Measurements from ENCODE around the gene KIFC3. TPM values are rescaled to one million over a fixed set of nuclear protein-coding genes. Genes with fewer than 3 reads are reported as not detected.
A peak's percentile ranks its signal among the peaks of the same experiment; 100 is the strongest.

KIFC3 gene
- polyA plus RNA-seq, 4 donors = 43.6 to 86.5 (median 69.3) TPM

DNA sequence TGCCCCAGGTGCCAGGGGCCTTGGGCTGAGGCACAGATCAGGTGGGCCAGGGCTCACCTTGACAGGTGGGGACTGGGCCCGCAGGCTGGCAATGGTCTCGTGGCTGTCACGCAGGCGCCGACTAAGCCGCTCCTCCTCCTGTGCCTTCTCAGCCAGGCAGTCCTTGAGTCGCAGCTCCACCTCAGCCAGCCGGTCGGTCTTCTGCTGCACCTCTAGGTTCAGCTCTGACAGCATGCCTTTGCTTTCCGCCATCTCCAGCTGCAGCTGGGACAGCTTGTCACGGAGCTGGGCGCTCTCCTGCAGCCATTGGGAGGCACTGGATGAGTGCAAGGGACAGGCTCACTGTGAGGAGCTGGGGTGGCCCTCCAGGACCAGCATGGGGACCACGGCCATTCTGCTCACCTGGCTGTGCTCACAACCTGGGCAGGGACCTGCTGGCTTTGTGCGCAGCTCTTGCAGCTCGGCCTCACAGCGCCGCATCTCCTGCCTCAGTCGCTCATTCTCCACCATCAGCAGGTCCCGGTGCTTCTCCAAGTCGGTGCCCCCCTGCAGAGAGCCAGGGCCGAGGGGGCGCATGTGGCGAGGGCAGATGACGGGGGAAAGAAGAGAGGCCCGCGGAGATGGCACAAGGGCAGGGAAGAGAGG, 31.0 kb downstream of the KIFC3 start:
- no peak for DNase-seq (ENCODE audit: low read depth in 4 of 4, low spot score in 2 of 4)

DNA sequence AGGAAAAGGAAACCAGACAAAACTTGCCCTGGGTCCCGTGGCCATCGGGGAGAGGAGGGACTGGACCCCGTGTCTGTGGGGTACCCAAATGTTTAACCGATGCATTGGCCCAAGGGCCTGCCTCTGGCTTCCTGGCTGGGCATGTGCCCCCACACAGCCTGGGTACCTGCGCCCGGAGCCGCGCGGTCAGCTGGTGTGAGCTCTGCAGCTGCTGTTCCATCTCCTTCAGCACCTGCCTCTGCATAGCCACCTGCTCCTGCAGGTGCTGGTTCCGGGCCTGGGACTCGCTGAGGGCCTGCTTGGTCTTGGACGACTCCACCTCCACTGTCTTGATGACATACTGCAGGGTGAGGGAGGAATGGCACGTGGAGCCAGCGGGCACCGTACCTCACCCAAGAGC, 31.9 kb downstream of the KIFC3 start:
- no peak for DNase-seq (ENCODE audit: low read depth in 4 of 4, low spot score in 2 of 4)

DNA sequence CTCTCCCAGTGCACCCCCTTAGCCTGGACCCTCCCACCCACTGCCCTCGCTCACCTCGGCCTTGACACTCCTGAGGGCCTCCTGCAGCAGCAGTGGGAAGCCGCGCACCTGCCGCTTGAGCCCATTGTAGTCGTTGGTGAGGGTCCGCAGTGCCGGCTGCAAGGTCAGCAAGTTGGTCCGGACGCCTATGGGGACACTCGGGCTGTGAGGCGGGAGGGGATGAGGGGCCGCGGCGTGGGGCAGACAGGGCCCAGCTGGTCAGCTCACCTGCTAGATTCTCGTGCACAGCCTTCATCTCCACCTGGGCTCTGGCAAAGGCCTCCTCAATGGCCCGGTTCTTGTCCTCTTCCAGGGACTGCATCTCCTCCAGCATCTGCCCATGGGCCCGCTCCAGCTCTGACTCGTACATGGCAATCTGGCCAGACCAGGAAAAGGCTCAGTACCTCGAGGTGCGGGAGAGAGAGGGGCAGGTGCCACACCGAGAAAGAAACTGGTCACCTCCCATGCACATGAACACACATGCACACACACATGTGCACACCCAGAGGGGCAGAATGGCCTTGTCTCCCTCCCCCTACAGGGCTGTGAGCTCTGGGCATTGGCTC, 32.6 kb downstream of the KIFC3 start:
- no peak for DNase-seq (ENCODE audit: low read depth in 4 of 4, low spot score in 2 of 4)

DNA sequence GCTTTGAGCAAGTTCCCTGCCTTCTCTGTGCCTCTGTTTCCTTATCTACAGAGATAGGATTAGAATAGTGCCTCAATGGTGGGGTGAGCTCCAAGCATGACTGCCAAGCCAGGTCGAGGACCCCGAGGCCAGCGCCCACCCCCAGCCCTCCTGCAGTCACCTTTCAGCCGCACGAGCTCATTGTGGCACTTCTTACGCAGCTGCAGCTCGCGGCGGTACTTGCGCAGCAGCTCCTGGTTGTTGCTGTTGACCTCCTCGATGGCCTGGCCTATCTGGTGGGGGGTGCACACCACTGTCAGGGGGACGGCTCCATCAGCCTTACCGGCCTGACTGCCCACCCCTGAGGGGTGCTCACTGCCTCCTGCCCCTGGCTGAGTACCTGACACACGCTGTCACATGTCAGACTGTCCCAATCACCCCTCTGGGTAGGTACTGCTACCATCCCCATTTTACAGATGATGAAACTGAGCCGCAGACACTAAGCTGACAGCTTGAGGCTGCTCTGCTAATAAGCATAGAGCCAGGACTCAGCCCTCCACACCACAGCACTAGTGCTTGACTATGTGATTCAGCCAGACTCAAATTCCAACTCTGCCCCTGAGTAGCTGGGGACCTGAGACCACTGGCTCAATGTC, 35.5 kb downstream of the KIFC3 start:
- no peak for DNase-seq (ENCODE audit: low read depth in 4 of 4, low spot score in 2 of 4)

DNA sequence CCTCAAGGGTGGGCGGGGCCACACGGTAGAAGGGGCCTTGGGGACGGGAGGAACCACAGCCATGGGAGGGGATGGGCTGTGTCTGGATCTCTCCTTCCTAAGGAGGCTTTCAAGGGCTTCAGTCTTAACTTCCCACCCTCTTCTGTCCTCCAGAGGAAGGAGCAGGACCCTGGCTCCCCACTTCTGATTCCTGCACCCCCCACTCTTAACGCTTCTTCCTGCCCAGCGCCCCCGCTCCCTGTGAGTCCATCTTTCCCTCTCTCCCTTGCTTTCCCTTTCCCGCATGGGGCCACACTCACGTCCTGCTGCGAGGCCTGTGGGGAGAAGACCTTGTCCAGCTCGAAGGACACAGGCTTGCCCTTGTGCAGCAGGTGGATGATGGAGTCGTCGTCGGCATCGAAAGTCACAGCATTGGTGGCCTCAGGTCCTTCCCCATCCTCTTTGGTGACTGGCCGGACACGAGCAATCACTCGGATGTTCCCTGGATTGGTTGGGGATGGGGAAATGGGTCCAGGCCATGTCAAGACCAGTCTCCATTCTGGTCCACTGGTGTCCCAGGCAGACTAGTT, 37.0 kb downstream of the KIFC3 start:
- DNase-seq (ENCODE audit: low read depth in 4 of 4, low spot score in 2 of 4) = no peak

DNA sequence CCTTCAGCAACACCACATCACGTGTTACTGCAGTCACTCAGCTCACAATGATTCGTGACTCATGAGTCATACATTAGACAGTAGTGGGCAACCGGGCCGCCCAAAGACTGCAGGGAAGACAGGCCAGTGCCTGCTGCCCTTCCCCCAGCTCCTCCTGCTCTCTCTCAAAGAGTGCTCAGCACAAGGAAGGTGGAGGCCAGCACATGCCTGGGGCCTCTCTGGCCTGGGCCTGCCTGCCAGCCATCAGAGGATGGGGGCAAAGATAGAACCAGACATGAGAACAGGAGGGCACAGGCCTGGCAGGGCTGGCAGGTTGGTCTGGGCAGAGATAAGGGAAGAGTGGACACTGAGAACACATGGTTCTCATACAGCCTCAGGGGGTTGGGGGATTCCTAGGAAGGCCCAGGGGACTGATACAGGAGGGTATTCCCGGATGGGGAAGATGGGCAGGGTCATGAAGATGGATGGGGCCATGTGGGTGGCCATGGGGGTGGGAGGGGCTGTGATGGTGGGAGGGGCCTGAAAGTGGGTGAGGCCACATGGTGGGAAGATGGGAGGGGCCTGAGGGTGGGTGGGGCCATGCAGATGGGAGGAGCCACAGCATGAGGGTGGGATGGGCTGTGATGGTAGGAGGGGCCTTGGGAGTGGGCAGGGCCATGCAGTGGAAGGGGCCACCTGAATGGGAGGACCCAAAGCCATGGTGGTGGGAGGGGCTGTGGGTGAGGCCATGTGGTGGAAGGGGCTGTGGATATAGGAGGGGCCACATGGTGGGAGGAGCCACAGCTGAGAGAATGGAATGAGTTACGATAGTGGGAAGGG, 37.7 kb downstream of the KIFC3 start:
- no peak for DNase-seq (ENCODE audit: low read depth in 4 of 4, low spot score in 2 of 4)

DNA sequence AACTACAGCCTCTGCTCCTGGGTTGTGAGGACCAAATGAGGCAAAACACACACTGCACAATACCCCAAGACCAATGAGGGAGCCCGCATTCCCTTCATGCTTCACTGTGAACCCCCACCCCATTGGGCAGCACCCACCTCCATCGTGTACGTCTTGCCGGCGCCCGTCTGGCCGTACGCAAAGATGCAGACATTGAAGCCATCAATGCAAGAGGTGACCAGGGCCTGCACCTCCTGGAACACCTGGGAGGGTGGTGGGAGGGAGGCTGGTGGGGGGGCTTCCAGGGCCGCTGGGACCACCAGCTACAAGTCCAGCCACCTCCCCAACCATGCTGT, 38.3 kb downstream of the KIFC3 start:
- no peak for DNase-seq (ENCODE audit: low read depth in 4 of 4, low spot score in 2 of 4)

DNA sequence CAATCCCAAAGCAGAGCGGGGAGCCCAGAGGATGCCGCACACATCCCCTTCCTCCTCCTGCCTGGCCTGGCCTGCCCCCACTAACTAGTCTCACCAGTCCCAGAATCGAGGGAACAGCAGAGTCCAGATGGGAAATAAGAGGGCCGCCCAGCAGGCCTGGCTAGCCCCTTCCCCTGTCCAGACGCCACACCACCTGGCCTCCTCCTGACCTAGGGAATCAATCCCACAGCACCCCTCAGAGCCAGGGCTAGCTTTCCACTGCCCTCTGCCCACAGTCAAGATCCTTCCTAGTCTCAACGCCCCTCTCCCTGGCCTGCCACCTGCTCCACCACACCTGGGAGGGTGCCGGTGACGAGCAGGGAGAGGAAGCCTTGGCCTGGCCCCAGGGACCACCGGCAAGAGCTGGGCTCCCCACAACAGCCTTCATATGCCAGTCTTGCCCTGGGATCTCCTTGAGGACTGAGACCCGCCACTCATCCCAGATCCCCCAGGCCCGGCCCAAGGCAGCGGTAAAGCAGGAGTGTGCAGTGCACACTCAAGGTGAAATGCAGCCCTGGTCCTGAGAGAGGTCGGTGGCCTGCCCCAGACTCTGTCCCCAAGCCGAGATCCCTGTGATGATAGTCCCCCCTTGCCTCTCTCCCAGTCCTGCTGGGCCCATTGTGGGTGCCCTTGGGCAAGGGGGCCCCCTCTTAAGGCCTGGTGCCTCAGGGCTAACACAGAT, 38.8 kb downstream of the KIFC3 start:
- DNase-seq (ENCODE audit: low read depth in 4 of 4, low spot score in 2 of 4) = no peak

DNA sequence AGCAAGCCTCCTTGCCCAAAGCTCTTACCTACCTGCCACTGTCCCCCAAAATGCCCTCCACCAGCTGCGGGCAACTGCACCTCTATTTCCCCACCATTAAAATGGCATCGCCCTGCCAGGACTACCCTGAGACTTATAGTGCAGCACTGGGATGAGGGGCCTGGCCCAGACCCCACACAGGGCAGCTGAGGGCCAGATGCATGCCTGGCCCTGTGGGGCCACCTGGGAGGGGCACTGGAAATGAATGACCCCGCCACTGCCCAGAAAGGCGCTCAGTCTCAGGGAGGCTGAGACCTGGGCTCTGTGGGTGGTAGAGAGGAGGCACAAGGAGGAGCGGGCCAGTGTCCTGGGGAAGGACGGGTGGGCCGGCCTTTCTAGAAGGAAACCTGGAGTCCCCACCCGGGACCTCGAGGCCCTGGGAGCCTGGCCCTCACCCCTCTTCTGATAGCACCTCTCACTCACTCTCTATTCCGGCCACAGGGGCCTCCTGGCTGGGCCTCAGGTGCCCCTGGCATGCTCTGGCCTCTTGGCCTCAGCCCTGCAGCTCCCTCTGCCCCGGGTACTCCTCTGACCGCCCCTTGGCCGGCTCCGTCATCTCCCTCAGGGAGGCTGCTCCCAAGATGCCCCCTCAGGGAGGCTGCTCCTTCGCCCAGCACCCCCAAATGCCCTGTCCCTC, 39.8 kb downstream of the KIFC3 start:
- DNase-seq (ENCODE audit: low read depth in 4 of 4, low spot score in 2 of 4) = no peak

DNA sequence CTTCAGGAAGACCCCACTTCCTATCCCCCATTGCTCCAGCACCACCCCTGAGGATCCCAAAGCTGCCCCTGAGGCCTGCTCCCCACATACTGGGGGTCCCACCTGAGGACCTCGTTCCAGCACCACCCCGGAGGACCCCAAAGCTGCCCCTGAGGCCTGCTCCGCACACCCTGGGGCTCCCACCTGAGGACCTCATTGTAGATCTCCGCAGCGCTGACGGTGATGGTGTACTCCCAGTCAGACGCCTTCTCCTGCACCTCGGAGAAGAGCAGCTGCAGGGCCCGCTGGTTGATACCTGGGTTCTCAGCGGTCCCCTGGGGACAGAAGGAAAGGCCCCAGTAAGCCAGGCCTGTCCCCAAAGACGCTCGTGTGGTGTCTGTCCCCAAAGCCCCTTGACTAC, 40.3 kb downstream of the KIFC3 start:
- DNase-seq (ENCODE audit: low read depth in 4 of 4, low spot score in 2 of 4) = no peak

DNA sequence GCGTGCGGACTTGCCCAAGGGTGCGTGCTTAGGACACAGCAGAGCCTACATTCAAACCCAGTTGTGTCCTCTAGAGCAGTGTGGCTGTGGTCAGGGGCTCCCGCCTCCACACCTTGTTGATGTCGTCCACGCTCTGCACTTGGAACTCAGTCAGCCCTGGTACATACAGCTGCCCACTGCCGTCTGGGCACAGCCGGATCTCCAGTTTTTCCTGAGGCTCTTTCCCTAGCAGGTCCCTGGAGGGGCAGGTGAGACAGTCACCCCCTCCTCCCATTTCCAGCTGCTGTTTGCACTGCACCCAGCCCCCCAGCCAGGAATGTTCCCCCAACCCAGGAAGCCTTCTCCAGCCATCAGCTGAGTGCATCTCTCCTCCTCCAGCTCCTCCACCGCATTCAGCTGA, 41.0 kb downstream of the KIFC3 start:
- no peak for DNase-seq (ENCODE audit: low read depth in 4 of 4, low spot score in 2 of 4)

DNA sequence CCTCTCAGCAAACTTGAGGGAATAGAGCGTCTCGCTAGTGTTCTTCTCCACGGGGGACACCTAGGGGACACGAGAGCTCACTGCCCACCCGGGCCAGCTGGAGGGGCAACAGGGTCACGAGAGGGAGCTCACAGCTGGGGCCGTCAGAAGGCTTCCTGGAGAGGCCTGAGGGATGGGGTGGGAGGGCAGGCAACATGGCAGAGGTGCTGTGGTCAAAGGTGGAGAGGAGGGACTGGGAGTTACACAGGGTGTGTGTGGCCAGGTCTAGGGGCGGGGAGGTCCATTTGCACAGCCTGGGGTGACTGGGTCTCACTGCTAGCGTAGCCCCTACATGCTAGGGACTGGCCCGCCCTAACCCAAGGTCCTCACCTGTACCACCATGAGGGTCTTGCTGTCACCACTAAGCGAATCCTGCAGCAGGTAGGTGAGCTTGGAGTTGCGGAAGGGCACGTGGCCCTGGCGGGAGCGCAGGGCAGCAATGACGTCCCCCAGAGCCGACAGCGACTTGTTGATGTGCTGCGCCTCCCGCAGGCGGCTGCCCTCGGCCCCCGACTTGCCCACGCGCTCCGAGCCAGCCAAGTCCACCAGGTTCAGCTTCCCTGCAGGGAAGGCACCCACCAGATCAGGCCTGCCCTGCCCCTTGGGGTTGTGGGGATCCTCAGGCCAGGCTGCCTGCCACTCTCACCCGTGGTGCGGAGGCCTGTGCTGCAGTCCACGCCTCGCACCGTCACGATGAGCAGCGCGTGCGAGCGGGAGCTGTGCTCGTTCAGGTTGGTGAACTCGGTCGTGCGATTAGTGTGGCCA, 41.7 kb downstream of the KIFC3 start:
- DNase-seq (ENCODE audit: low read depth in 4 of 4, low spot score in 2 of 4) = no peak

DNA sequence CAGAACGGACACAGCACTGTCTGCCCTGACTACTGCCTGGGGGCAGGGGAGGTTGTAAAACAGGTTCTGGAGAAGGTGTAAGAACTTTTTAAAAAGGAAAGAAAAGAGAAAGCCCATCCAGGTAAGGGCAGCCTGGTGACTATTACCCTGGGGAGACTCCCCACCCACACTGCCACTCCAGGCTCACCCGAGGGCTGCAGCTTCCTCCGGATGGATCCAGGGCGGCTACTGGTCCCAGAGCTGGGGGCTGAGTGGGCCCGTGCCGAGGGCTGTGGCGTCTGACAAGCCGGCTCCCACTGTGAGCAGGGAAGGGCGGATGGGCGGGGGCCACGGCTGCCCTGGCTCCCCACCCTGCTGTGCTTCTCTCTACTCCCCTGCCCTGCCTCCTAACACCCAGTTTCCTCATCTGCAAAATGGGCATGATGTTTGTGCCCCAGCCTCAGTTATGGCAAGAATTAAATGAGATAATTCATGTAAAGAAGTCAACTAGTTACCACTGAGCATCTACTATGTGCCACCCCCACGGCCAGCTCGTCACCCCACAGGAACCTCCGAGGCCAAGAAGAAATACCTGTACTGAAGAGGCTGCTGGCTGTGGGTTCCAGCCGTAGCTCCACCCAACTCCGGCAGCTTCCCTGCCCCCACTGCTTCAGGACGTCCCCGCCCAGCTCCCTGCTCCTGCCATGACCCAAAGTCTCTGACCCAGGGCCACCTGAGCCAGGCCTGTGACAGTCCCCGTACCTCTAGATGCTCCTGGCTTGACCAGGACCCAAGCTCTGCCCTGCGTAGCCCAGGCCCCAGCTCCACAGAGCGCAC, 42.5 kb downstream of the KIFC3 start:
- DNase-seq (ENCODE audit: low read depth in 4 of 4, low spot score in 2 of 4) = no peak

DNA sequence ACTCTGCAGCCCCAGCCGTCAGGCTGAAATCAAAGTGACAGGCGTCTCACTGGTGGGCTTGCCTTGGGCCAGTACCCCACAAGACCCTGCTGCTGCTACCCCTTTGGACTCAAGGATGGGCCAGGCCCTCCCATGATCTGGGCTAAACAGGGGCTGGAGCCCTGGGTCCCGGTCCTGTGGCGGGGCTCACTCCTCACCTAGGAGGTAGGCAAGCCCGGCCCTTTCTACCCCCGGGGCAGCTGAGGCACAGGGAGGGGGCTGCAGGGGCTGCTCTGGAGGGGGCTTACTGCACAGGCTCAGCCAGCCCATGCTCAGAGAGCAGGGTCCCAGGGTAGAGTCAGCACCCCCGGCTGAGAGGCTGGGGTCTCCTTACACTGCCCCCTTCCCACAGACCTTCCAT, 43.2 kb downstream of the KIFC3 start:
- no peak for DNase-seq (ENCODE audit: low read depth in 4 of 4, low spot score in 2 of 4)

DNA sequence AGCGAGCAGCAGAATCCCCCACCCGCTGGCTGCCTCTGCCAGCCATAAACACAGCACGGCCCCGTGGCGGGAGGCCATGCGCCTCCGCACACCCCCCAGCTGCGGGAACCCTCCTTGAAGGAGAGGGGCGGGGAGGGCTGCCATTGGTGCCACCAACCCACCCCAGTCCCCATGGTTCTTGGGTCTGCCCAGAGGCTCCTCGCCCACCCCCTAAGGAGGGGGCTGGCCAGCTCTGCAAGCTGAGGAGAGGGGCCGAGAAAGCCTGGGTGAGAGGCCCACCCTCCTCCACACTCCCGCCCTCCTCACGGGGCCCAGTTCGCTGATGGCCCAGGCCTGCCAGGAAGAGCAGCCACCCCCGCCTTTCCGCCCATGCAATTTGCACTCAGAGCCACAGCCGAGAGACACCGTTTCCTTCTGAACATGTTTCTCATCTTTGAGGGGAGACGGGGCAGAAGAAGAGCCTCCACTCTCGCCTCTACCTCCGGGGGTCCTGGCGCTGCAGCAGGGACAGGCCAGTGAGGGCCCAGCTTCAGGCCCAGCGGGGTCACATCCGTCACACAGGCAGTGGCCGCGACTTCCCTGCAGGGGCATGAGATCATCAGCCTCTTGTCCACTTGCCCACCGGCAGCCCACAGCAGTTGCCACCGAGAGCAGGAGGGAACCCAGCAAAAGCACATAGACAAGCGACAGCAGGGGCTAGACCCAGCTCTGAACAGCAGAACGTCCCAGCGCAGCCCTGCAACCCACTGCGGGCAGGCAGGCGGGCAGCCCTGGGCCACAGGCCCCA, 43.8 kb downstream of the KIFC3 start:
- DNase-seq (ENCODE audit: low read depth in 4 of 4, low spot score in 2 of 4) = no peak

DNA sequence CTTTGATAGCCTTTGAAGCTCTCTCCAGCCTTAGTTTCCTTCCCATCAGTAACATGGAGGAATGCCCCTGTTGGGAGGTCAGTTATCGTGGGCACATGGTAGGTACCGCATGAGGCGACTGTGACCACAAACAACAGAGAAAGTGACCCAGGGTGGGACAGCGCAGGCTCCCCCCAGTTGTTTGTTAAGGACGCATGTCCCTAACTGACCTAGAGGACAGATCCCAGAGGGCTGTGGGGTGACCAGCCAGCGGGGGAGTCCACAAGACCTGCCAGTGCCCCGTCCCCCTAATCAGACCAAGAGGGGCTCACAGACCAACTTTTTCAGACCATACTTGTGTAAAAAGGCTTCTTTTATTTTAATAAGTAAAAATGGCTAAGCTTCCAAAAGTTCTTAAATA, 44.4 kb downstream of the KIFC3 start:
- no peak for DNase-seq (ENCODE audit: low read depth in 4 of 4, low spot score in 2 of 4)

DNA sequence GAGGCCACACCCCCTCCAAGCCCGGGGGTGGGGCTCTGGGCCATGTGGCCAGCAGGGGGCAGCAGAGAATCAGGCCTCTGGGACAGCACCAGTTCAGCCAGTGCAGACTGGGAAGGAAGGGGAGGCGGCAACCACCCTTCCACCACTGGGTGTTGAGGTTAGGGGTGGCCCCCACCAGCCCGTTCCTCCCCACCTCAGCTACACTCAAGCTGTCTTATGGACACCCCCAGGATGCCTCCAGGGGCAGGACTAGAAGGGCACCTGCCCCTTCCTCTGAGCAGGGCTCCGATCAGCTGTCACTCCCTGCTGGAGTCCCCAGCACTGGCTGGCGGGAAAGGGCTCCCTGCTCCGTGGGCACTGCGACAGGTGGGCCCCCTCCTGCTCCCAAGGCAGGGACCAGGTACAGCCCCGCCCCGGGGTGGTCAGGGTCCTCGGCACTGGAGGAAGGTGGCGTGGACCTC, 44.9 kb downstream of the KIFC3 start:
- DNase-seq (ENCODE audit: low read depth in 4 of 4, low spot score in 2 of 4) = peak in 2 of 4 donors; percentile 18 to 41
